Lower lobe of right lung (tissue), 2 donors: Measurements from ENCODE around the gene SHOX. TPM values are rescaled to one million over a fixed set of nuclear protein-coding genes. Genes with fewer than 3 reads are reported as not detected.

Experiments
- ATAC-seq, 2 donors: fragments of 200-7000 bp; cut with Tn5 transposase; one replicate each; pipeline ENCODE4 v1.9.1; 2020 to 2022; ENCODE audit warnings: mild to moderate bottlenecking in 2 of 2, moderate library complexity in 2 of 2
- DNase-seq: peaks from one replicate; pipeline ENCODE4 v3.0.0-alpha.2; 2020
- H3K27ac ChIP-seq: fragments of 200-600 bp; one replicate; pipeline ENCODE4 v1.8.0; 2022
- H3K27me3 ChIP-seq: fragments of 200-600 bp; one replicate; pipeline ENCODE4 v1.8.0; 2022; ENCODE audit warnings: low read depth
- H3K36me3 ChIP-seq: fragments of 200-600 bp; one replicate; pipeline ENCODE4 v1.8.0; 2022; ENCODE audit warnings: mild to moderate bottlenecking
- H3K4me1 ChIP-seq: fragments of 200-600 bp; one replicate; pipeline ENCODE4 v1.8.0; 2022
- H3K4me3 ChIP-seq: fragments of 200-600 bp; one replicate; pipeline ENCODE4 v1.8.0; 2022; ENCODE audit warnings: mild to moderate bottlenecking
- H3K9me3 ChIP-seq: fragments of 200-600 bp; one replicate; pipeline ENCODE4 v1.8.0; 2022
- CTCF ChIP-seq: fragments of 200-600 bp; IDR thresholded peaks from one replicate; pipeline ENCODE4 v1.8.0; 2022; ENCODE audit warnings: antibody characterized with exemption, mild to moderate bottlenecking
- intact Hi-C: fragments of 100-400 bp; cut with DNase I; formaldehyde crosslinking; loops from one replicate; pipeline ENCODE4 v1.11.0; 2022
- total RNA-seq: library from RNA; stranded (reverse); fragmentation: NEBNext Ultra II Directional; extraction: Animal tissue kit (Norgen Biotek cat#: 25700); gene quantifications from one replicate; pipeline ENCODE4 v1.2.1, GENCODE V29; 2021
- donor health status: DM: no; HTN: yes; CAD: no; lungs with severe emphysema.

The SHOX gene
- total RNA-seq, 1 donor from 2014 or later, result not detected

- intact Hi-C loops, result no loop called here
- ATAC-seq (no peak), DNase-seq (no peak)
- Histone ChIP-seq H3K27me3 (peaks cover 75% of the 10 kb centered on the region), H3K36me3 (no peaks in the 10 kb centered on the region), H3K4me3 (no peak overlapping the region), H3K9me3 (no peaks in the 10 kb centered on the region), H3K27ac (no peak overlapping the region), H3K4me1 (no peaks in the 10 kb centered on the region)
- TF ChIP-seq CTCF, result no peak
Measured at GRCh38 chrX:638482-639131, 8.0 kb downstream of the SHOX start.

GRCh38 chrX:639151-639550, 8.6 kb downstream of the SHOX start:
- no peak for DNase-seq

GRCh38 chrX:640641-641040, 10.1 kb downstream of the SHOX start:
- intact Hi-C loops, result no loop called here
- TF ChIP-seq CTCF, result no peak
- peaks cover 77% of the 10 kb centered on the region for H3K27me3 ChIP-seq
- H3K4me3 ChIP-seq, result no peak overlapping the region
- no peaks in the 10 kb centered on the region for H3K9me3 ChIP-seq
- no peaks in the 10 kb centered on the region for H3K36me3 ChIP-seq
- no peak overlapping the region for H3K27ac ChIP-seq
- DNase-seq (no peak), ATAC-seq (no peak)
- H3K4me1 ChIP-seq, result no peaks in the 10 kb centered on the region

More at GRCh38 chrX:639151-639550, 8.6 kb downstream of the SHOX start:
- H3K36me3 ChIP-seq, result no peaks in the 10 kb centered on the region
- no peak overlapping the region for H3K27ac ChIP-seq
- no peaks in the 10 kb centered on the region for H3K9me3 ChIP-seq
- no peaks in the 10 kb centered on the region for H3K4me1 ChIP-seq
- H3K27me3 ChIP-seq, result peaks cover 74% of the 10 kb centered on the region
- no peak for ATAC-seq
- H3K4me3 ChIP-seq, result no peak overlapping the region
- TF ChIP-seq CTCF, result no peak
- intact Hi-C loops, result no loop called here

- DNase-seq (no peak), ATAC-seq (peak in 1 of 2 donors; percentile 21)
- no peak overlapping the region for H3K4me3 ChIP-seq
- no peaks in the 10 kb centered on the region for H3K9me3 ChIP-seq
- intact Hi-C loops, result no loop called here
- no peak for TF ChIP-seq CTCF
- H3K4me1 ChIP-seq, result no peaks in the 10 kb centered on the region
- H3K27ac ChIP-seq, result no peak overlapping the region
- peaks cover 77% of the 10 kb centered on the region for H3K27me3 ChIP-seq
- H3K36me3 ChIP-seq, result no peaks in the 10 kb centered on the region
Measured at GRCh38 chrX:641671-642435, 11.3 kb downstream of the SHOX start.

GRCh38 chrX:642436-643240, 12.0 kb downstream of the SHOX start:
- DNase-seq (no peak), ATAC-seq (no peak)
- Histone ChIP-seq H3K4me3 (no peak overlapping the region), H3K4me1 (no peaks in the 10 kb centered on the region), H3K27ac (no peak overlapping the region), H3K36me3 (no peaks in the 10 kb centered on the region), H3K27me3 (peaks cover 70% of the 10 kb centered on the region), H3K9me3 (no peaks in the 10 kb centered on the region)
- TF ChIP-seq CTCF, result no peak
- intact Hi-C loops, result no loop called here
